ENCODE measurements around the gene GRK7.

GRK7 gene

DNA sequence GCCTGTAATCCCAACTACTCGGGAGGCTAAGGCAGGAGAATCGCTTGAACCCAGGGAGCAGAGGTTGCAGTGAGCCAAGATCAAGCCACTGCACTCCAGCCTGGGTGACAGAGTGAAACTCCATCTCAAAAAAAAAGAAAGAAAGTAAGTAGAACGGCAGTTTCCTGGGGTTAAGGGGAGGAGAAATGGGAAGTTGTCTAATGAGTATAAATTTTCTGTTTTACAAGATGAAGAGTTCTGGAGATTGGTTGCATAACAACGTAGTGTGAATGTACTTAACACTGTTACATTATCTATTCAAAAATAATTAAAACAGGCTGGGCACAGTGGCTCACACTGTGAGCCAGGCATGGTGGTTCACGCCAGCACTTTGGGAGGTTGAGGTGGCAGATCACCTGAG lies 45.4 kb downstream of the GRK7 start:
- Histone ChIP-seq H3K4me1 (no peaks in the 10 kb centered on the region), H3K9me3 (no peaks in the 10 kb centered on the region), H3K36me3 (no peaks in the 10 kb centered on the region), H3K27me3 (no peaks in the 10 kb centered on the region), H3K4me3 (ENCODE audit: low read depth, low read length) (no peak overlapping the region)
- DNase-seq = no peak
- TF ChIP-seq CTCF (IDR thresholded peaks at IDR 0.05; ENCODE audit: low read depth, low read length) = no peak

DNA sequence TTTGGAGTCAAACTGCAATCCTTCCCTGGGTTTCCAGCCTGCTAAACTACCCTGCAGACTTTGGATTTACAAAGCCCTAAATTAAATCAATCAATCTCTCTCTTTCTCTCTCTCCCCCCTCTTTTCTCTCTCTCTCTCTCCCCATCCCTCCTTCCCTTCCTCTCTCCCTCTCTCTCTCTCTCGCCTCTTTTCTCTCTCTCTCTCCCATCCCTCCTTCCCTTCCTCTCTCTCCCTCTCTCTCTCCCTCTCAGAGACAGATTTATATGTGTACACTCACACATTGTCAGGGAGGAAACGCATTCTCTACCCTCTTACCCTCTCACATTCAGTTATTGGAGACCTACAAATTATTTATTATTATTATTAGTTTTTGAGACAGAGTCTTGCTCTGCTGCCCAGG lies 47.0 kb downstream of the GRK7 start:
- no peak overlapping the region for H3K4me3 ChIP-seq (ENCODE audit: low read depth, low read length)
- H3K36me3 ChIP-seq = no peaks in the 10 kb centered on the region
- no peak for DNase-seq
- no peaks in the 10 kb centered on the region for H3K27me3 ChIP-seq
- H3K9me3 ChIP-seq = no peaks in the 10 kb centered on the region
- no peak for TF ChIP-seq CTCF (IDR thresholded peaks at IDR 0.05; ENCODE audit: low read depth, low read length)
- no peaks in the 10 kb centered on the region for H3K4me1 ChIP-seq

DNA sequence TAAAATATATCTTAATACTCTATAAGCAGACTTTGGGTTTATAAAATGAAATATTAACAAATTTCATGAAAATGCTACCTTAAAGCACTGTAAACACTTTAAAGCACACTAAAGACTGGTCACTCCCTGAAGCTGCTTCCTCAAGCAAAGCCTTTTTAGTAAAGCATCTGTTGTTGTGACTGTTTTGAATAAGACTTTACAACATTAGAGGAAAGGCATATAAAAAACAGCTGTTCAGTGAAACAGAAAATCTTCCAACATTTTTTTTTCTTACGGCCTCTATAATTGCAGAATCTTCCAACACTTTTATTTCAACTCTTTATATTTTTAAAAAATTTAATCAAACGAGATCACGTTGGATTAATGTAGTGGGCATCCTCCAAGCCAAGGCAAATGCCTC lies 48.1 kb downstream of the GRK7 start:
- Histone ChIP-seq H3K4me1 (no peaks in the 10 kb centered on the region), H3K27me3 (no peaks in the 10 kb centered on the region), H3K9me3 (no peaks in the 10 kb centered on the region), H3K4me3 (ENCODE audit: low read depth, low read length) (no peak overlapping the region), H3K36me3 (no peaks in the 10 kb centered on the region)
- TF ChIP-seq CTCF (IDR thresholded peaks at IDR 0.05; ENCODE audit: low read depth, low read length) = no peak
- DNase-seq = no peak

GRCh38 chr3:141812084-141812483 lies 48.9 kb downstream of the GRK7 start:
- no peaks in the 10 kb centered on the region for H3K36me3 ChIP-seq
- no peaks in the 10 kb centered on the region for H3K4me1 ChIP-seq
- H3K27me3 ChIP-seq = no peaks in the 10 kb centered on the region
- DNase-seq = no peak
- H3K9me3 ChIP-seq = no peaks in the 10 kb centered on the region
- no peak for TF ChIP-seq CTCF (IDR thresholded peaks at IDR 0.05; ENCODE audit: low read depth, low read length)
- no peak overlapping the region for H3K4me3 ChIP-seq (ENCODE audit: low read depth, low read length)

DNA sequence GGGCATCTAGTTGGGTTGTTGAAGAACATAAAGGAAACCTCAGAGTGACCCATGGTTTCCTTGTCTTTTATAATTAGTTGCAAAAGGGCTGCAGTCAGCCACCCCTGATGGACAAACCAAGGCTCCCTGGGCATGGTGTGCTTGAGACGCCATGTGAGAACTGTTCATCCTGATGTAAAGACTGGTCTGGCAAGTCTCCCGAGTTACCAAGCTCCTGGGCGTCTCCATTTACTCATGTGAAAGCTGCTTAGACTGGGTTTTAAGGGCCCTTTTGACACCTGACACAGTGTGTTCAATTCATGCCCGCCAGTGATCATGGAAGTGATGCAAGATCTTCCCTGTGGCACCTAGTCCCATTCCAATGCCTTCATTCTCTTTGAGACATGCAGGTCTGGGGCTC lies 49.4 kb downstream of the GRK7 start:
- Histone ChIP-seq H3K4me3 (ENCODE audit: low read depth, low read length) (no peak overlapping the region), H3K9me3 (no peaks in the 10 kb centered on the region), H3K36me3 (no peaks in the 10 kb centered on the region), H3K4me1 (no peaks in the 10 kb centered on the region), H3K27me3 (no peaks in the 10 kb centered on the region)
- DNase-seq = no peak
- TF ChIP-seq CTCF (IDR thresholded peaks at IDR 0.05; ENCODE audit: low read depth, low read length) = no peak
